Measurements from ENCODE around the gene USP6NL. TPM values are rescaled to one million over a fixed set of nuclear protein-coding genes. Genes with fewer than 3 reads are reported as not detected.
A peak's percentile ranks its signal among the peaks of the same experiment; 100 is the strongest.

The USP6NL gene
- total and polyA plus RNA-seq, 2 donors = 8.1 to 12.3 TPM

DNA sequence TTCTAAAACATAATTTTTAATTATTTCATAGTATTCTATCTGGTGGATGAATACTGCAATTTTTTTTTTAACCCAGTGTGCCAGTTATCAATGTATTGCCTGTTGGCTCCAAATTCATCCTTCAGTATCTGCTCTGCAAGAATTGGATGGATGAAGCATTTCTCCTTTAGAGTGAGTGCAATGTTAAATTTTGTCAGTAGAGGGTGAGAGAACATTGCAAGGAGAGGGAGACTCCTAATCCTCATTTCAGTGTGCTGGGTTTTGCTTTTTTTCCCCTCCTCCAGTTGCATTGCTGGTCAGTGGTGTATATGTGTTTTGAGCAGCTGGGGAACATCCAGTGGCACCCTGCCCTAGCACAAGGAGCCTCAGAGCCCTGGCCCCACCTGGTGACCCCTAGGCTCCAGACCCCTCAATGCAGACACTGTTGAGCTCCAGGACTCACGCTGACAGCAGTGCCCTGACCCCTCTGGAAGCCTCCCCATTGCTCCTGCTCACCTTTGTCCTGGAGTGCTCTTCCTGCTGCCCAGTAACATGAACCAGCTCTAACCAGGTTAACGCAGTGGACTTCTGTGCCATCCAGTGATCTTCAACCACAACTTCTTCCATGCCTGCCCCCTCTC, 199.4 kb downstream of the USP6NL start:
- H3K9me3 ChIP-seq (ENCODE audit: control insufficient read depth in 2 of 2, insufficient read depth in 1 of 2, low read length in 1 of 2) = peaks cover 4 to 20% of the 10 kb centered on the region in 2 donors
- H3K36me3 ChIP-seq (ENCODE audit: control insufficient read depth in 2 of 2, insufficient read depth in 2 of 2, low read length in 1 of 2) = no peaks in the 10 kb centered on the region
- H3K4me1 ChIP-seq (ENCODE audit: control insufficient read depth in 2 of 2, insufficient read depth in 2 of 2, low read length in 2 of 2) = peaks cover 15 to 31% of the 10 kb centered on the region in 2 donors
- H3K27me3 ChIP-seq (ENCODE audit: control insufficient read depth in 2 of 2, insufficient read depth in 1 of 2, low read length in 1 of 2) = no peaks in the 10 kb centered on the region
- H3K4me3 ChIP-seq (ENCODE audit: low read length in 2 of 2) = no peak overlapping the region
- DNase-seq (ENCODE audit: low read depth in 6 of 9, low spot score in 9 of 9) = peak in 1 of 9 donors; percentile 67
- 96% methylated on average over 2 of the region's 2 CpGs for WGBS
- no peak overlapping the region for H3K27ac ChIP-seq (ENCODE audit: low read depth in 1 of 2, low read length in 1 of 2)

- peaks cover 4 to 37% of the 10 kb centered on the region in 2 donors for H3K9me3 ChIP-seq (ENCODE audit: control insufficient read depth in 2 of 2, insufficient read depth in 1 of 2, low read length in 1 of 2)
- no peak overlapping the region for H3K27ac ChIP-seq (ENCODE audit: low read depth in 1 of 2, low read length in 1 of 2)
- 89% methylated on average over 11 of the region's 11 CpGs for WGBS
- H3K4me1 ChIP-seq (ENCODE audit: control insufficient read depth in 2 of 2, insufficient read depth in 2 of 2, low read length in 2 of 2) = peaks cover 5 to 28% of the 10 kb centered on the region in 2 donors
- DNase-seq (ENCODE audit: low read depth in 6 of 9, low spot score in 9 of 9) = no peak
- H3K36me3 ChIP-seq (ENCODE audit: control insufficient read depth in 2 of 2, insufficient read depth in 2 of 2, low read length in 1 of 2) = no peaks in the 10 kb centered on the region
- H3K27me3 ChIP-seq (ENCODE audit: control insufficient read depth in 2 of 2, insufficient read depth in 1 of 2, low read length in 1 of 2) = no peaks in the 10 kb centered on the region
- H3K4me3 ChIP-seq (ENCODE audit: low read length in 2 of 2) = no peak overlapping the region
Measured at GRCh38 chr10:11409357-11409756, 202.1 kb downstream of the USP6NL start.

- peaks cover 3 to 31% of the 10 kb centered on the region in 2 donors for H3K4me1 ChIP-seq (ENCODE audit: control insufficient read depth in 2 of 2, insufficient read depth in 2 of 2, low read length in 2 of 2)
- H3K27me3 ChIP-seq (ENCODE audit: control insufficient read depth in 2 of 2, insufficient read depth in 1 of 2, low read length in 1 of 2) = no peaks in the 10 kb centered on the region
- no peaks in the 10 kb centered on the region for H3K36me3 ChIP-seq (ENCODE audit: control insufficient read depth in 2 of 2, insufficient read depth in 2 of 2, low read length in 1 of 2)
- no peak for DNase-seq (ENCODE audit: low read depth in 6 of 9, low spot score in 9 of 9)
- H3K27ac ChIP-seq (ENCODE audit: low read depth in 1 of 2, low read length in 1 of 2) = no peak overlapping the region
- WGBS = 73% methylated on average over 2 of the region's 2 CpGs
- H3K9me3 ChIP-seq (ENCODE audit: control insufficient read depth in 2 of 2, insufficient read depth in 1 of 2, low read length in 1 of 2) = peaks cover 2 to 38% of the 10 kb centered on the region in 2 donors
- H3K4me3 ChIP-seq (ENCODE audit: low read length in 2 of 2) = no peak overlapping the region
Measured at GRCh38 chr10:11407939-11408338, 203.5 kb downstream of the USP6NL start.

- DNase-seq (ENCODE audit: low read depth in 6 of 9, low spot score in 9 of 9) = no peak
- peaks cover 12 to 42% of the 10 kb centered on the region in 2 donors for H3K4me1 ChIP-seq (ENCODE audit: control insufficient read depth in 2 of 2, insufficient read depth in 2 of 2, low read length in 2 of 2)
- WGBS = 97% methylated on average over 5 of the region's 5 CpGs
Measured at GRCh38 chr10:11406746-11407145, 204.7 kb downstream of the USP6NL start.

GRCh38 chr10:11404901-11405300, 206.5 kb downstream of the USP6NL start:
- WGBS = 93% methylated on average over 13 of the region's 13 CpGs
- H3K27ac ChIP-seq (ENCODE audit: low read depth in 1 of 2, low read length in 1 of 2) = peak overlapping the region in 1 of 2 donors; percentile 58
- H3K27me3 ChIP-seq (ENCODE audit: control insufficient read depth in 2 of 2, insufficient read depth in 1 of 2, low read length in 1 of 2) = no peaks in the 10 kb centered on the region
- peaks cover 0 to 30% of the 10 kb centered on the region in 2 donors for H3K9me3 ChIP-seq (ENCODE audit: control insufficient read depth in 2 of 2, insufficient read depth in 1 of 2, low read length in 1 of 2)
- peaks cover 21 to 57% of the 10 kb centered on the region in 2 donors for H3K4me1 ChIP-seq (ENCODE audit: control insufficient read depth in 2 of 2, insufficient read depth in 2 of 2, low read length in 2 of 2)
- no peak for DNase-seq (ENCODE audit: low read depth in 6 of 9, low spot score in 9 of 9)
- H3K4me3 ChIP-seq (ENCODE audit: low read length in 2 of 2) = no peak overlapping the region
- H3K36me3 ChIP-seq (ENCODE audit: control insufficient read depth in 2 of 2, insufficient read depth in 2 of 2, low read length in 1 of 2) = no peaks in the 10 kb centered on the region

More at GRCh38 chr10:11406746-11407145, 204.7 kb downstream of the USP6NL start:
- Histone ChIP-seq H3K9me3 (ENCODE audit: control insufficient read depth in 2 of 2, insufficient read depth in 1 of 2, low read length in 1 of 2) (peaks cover 0 to 30% of the 10 kb centered on the region in 2 donors), H3K27me3 (ENCODE audit: control insufficient read depth in 2 of 2, insufficient read depth in 1 of 2, low read length in 1 of 2) (no peaks in the 10 kb centered on the region), H3K27ac (ENCODE audit: low read depth in 1 of 2, low read length in 1 of 2) (no peak overlapping the region), H3K36me3 (ENCODE audit: control insufficient read depth in 2 of 2, insufficient read depth in 2 of 2, low read length in 1 of 2) (no peaks in the 10 kb centered on the region), H3K4me3 (ENCODE audit: low read length in 2 of 2) (no peak overlapping the region)

Other genes with a start within 250 kb of the USP6NL start
- 3.0 TPM for gene ECHDC3, start 130.7 kb upstream of the USP6NL start, total RNA-seq
- 13.2 TPM for gene ECHDC3, start 130.7 kb upstream of the USP6NL start, polyA plus RNA-seq
- 2.8 TPM for gene PROSER2, start 211.7 kb upstream of the USP6NL start, total RNA-seq
- 17.8 TPM for gene PROSER2, start 211.7 kb upstream of the USP6NL start, polyA plus RNA-seq

All from thymus (tissue), 11 donors.